Calu3 (cell line): ENCODE measurements around the gene DUSP9. TPM values are rescaled to one million over a fixed set of nuclear protein-coding genes. Genes with fewer than 3 reads are reported as not detected.
A peak's percentile ranks its signal among the peaks of the same experiment; 100 is the strongest.

Source experiments
- BruUV-seq: library from RNA; stranded (reverse); fragments of 400-500 nt; replicated peaks from 2 replicates; lab custom pipeline; 2021; lab: Mats Ljungman, UMichigan
- CTCF ChIA-PET: fragments of 300-600 bp; sonication (Branson Sonifier 250); formaldehyde crosslinking; loops from one replicate; lab custom pipeline; 2022; ENCODE audit warnings: antibody characterized with exemption; lab: Charles Lee
- DNase-seq: peaks from one replicate; pipeline ENCODE4 v3.0.0; 2022
- H3K27ac Mint-ChIP-seq: one replicate; pipeline ENCODE4 v1.8.0; 2022; ENCODE audit warnings: mixed read lengths; ENCODE audit not compliant: unreplicated experiment
- H3K27me3 Mint-ChIP-seq: one replicate; pipeline ENCODE4 v1.8.0; 2022; ENCODE audit warnings: mixed read lengths; ENCODE audit not compliant: unreplicated experiment
- H3K36me3 Mint-ChIP-seq: one replicate; pipeline ENCODE4 v1.8.0; 2022; ENCODE audit warnings: mild to moderate bottlenecking, moderate library complexity, mixed read lengths; ENCODE audit not compliant: insufficient read depth, unreplicated experiment
- H3K4me1 Mint-ChIP-seq: one replicate; pipeline ENCODE4 v1.8.0; 2022; ENCODE audit warnings: mild to moderate bottlenecking, low read depth, mixed read lengths; ENCODE audit not compliant: unreplicated experiment
- H3K4me3 Mint-ChIP-seq: one replicate; pipeline ENCODE4 v1.8.0; 2022; ENCODE audit warnings: mild to moderate bottlenecking, low read depth, moderate library complexity, mixed read lengths; ENCODE audit not compliant: unreplicated experiment
- H3K9me3 Mint-ChIP-seq: one replicate; pipeline ENCODE4 v1.8.0; 2022; ENCODE audit warnings: low read depth, mixed read lengths; ENCODE audit not compliant: unreplicated experiment
- intact Hi-C: fragments of 100-400 bp; cut with micrococcal nuclease; formaldehyde crosslinking; loops from one replicate; pipeline ENCODE4 v1.10.0; 2022; ENCODE audit not compliant: unreplicated experiment
- total RNA-seq: library from RNA; stranded (reverse); gene quantifications from 2 replicates; pipeline ENCODE4 v1.2.3, GENCODE V29; 2022
- TF ChIP-seq, protein P1 (sequence below): fragments of 200-600 bp; IDR thresholded peaks from one replicate; pipeline ENCODE4 v1.8.0; 2022; ENCODE audit warnings: antibody characterized with exemption; ENCODE audit not compliant: unreplicated experiment

The DUSP9 gene
- total RNA-seq, 1 experiment from 2014 or later, result 0.19 TPM

DNA sequence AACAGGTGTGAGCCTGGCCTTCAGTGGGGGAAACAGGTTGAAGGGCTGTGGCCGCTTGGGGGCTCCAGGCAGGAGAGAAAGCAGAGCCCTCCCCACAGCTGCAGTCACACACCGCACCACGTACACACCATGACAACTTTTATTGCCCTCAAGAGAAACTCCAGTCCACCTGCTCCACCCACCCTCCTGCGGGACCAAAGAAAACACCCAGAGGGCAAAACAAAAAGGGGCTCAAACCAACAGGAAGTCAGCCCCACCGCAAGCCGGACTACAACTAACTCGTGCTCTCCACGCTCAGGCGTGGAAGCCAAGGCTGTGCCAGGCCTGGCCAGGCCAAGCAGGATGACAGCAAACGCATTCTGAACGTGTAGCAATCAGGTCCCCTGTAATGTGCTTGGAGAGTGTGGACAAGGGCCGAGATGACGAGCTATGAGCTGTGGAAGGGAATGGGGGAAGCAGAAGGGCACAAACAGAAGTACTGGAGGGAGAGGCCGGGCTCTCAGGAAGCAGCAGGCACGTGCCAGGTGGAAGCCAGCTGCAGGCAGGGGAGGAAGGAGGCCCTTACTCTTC, 53.5 kb downstream of the DUSP9 start:
- Mint-ChIP-seq H3K4me3 (no peak overlapping the region), H3K9me3 (no peaks in the 10 kb centered on the region)
- TSS peak; percentile 91 for BruUV-seq

More for the DNA sequence above, 53.5 kb downstream of the DUSP9 start:
- no peak for DNase-seq
- Mint-ChIP-seq H3K4me1 (no peaks in the 10 kb centered on the region), H3K36me3 (peaks cover 77% of the 10 kb centered on the region), H3K27ac (no peak overlapping the region), H3K27me3 (no peaks in the 10 kb centered on the region)
- CTCF ChIA-PET, result interaction anchor here (1.1 kb wide), 1 partner anchor 33 kb away, joined by 3 read pairs; no protein-coding TSS in a partner anchor
- TF ChIP-seq, protein P1, sequence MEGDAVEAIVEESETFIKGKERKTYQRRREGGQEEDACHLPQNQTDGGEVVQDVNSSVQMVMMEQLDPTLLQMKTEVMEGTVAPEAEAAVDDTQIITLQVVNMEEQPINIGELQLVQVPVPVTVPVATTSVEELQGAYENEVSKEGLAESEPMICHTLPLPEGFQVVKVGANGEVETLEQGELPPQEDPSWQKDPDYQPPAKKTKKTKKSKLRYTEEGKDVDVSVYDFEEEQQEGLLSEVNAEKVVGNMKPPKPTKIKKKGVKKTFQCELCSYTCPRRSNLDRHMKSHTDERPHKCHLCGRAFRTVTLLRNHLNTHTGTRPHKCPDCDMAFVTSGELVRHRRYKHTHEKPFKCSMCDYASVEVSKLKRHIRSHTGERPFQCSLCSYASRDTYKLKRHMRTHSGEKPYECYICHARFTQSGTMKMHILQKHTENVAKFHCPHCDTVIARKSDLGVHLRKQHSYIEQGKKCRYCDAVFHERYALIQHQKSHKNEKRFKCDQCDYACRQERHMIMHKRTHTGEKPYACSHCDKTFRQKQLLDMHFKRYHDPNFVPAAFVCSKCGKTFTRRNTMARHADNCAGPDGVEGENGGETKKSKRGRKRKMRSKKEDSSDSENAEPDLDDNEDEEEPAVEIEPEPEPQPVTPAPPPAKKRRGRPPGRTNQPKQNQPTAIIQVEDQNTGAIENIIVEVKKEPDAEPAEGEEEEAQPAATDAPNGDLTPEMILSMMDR, result no peak
- intact Hi-C loops, result no loop called here

Other genes with a start within 250 kb of the DUSP9 start
- gene PNMA6E, start 245.9 kb upstream of the DUSP9 start, total RNA-seq, result not detected in 2 replicates
- 0.19 and 0.22 TPM in 2 replicates for gene ZFP92, start 235.7 kb upstream of the DUSP9 start, total RNA-seq
- 2.0 and 2.2 TPM in 2 replicates for gene TREX2, start 201.1 kb upstream of the DUSP9 start, total RNA-seq
- 38.6 and 40.7 TPM in 2 replicates for gene HAUS7, start 176.6 kb upstream of the DUSP9 start, total RNA-seq
- not detected in 2 replicates for gene BGN, start 152.2 kb upstream of the DUSP9 start, total RNA-seq
- not detected in 2 replicates for gene ATP2B3, start 129.6 kb upstream of the DUSP9 start, total RNA-seq
- 17.8 and 18.9 TPM in 2 replicates for gene CCNQ, start 48.1 kb upstream of the DUSP9 start, total RNA-seq
- 1.1 TPM in 1 of 2 replicates, not detected in the other for gene PNCK, start 26.6 kb downstream of the DUSP9 start, total RNA-seq
- 24.6 and 27.4 TPM in 2 replicates for gene SLC6A8, start 40.7 kb downstream of the DUSP9 start, total RNA-seq
- gene BCAP31, start 77.2 kb downstream of the DUSP9 start, total RNA-seq, result 371 and 407 TPM in 2 replicates
- gene ABCD1, start 77.7 kb downstream of the DUSP9 start, total RNA-seq, result 14.4 and 22.8 TPM in 2 replicates
- gene PLXNB3, start 117.0 kb downstream of the DUSP9 start, total RNA-seq, result 37.5 and 49.2 TPM in 2 replicates
- 0.14 and 0.29 TPM in 2 replicates for gene SRPK3, start 133.8 kb downstream of the DUSP9 start, total RNA-seq
- gene IDH3G, start 147.2 kb downstream of the DUSP9 start, total RNA-seq, result 64.5 and 71.2 TPM in 2 replicates
- gene SSR4, start 147.5 kb downstream of the DUSP9 start, total RNA-seq, result 360 and 391 TPM in 2 replicates
- 0.59 and 0.76 TPM in 2 replicates for gene PDZD4, start 183.3 kb downstream of the DUSP9 start, total RNA-seq
- 14.2 and 16.1 TPM in 2 replicates for gene L1CAM, start 239.0 kb downstream of the DUSP9 start, total RNA-seq